Jurkat, Clone E6-1 (cell line): ENCODE measurements around the gene R3HDM4.
"Not testable (repeated sequence)": the region's sequence is repeated elsewhere in the genome, so short reads cannot be mapped to it uniquely, and the experiment has no call there.

Experiments used
- DNase-seq: peaks from one replicate; pipeline ENCODE4 v3.0.0-alpha.2; 2011; ENCODE audit warnings: low read depth, low spot score
- H3K4me3 ChIP-seq: 2 replicates; pipeline ENCODE4 v1.5.1; 2011; ENCODE audit warnings: mild to moderate bottlenecking, low read length, control low read depth, moderate library complexity

The R3HDM4 gene

DNA sequence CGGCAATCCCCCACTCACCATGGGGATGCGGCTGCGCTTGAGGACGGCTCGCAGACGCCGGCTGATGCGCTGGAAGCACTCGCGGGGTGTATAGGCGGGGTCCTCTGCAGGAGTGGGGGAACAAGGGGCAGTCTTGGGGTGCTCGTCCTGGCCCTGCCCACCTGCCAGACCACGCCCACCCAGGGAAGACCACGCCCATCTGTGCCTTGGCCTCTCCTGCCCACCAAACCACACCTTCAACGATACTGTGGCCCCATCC lies 13.0 kb downstream of the R3HDM4 start:
- H3K4me3 ChIP-seq = no peak overlapping the region
- no peak for DNase-seq

DNA sequence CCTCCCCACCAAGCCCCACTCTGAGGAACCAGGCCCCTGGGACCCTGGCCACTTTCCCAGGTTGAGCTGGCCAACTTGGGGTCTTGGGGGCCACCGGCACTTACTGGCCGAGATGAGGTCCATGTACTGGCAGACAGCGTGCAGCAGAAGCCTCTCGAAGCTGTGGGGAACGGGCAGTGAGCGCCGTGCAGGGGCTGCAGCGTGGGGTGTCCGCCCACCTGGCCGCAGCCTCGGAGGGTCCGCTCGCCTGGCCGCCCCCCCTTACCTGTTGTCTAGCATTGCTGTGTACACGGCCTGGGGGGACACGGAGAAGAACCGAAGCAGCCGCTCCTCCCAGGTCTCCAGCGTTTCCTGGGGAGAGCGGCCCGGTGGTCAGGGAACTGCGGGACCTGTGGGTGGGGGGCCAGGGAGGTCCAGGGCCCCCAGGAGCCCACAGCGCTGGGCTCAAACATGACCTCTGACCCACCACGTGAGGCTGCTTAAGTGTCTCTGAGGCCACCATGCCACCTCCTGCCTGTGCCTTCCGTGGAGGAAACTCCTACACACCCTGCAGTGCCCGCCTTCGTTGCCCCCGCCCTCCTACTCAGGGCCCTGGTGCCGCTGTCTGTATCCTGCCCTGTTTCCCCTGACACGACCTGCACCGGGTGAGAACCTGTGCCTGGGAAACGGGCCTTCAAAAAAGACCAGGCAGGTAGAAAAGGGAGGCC lies 13.5 kb downstream of the R3HDM4 start:
- H3K4me3 ChIP-seq = no peak overlapping the region
- no peak for DNase-seq

DNA sequence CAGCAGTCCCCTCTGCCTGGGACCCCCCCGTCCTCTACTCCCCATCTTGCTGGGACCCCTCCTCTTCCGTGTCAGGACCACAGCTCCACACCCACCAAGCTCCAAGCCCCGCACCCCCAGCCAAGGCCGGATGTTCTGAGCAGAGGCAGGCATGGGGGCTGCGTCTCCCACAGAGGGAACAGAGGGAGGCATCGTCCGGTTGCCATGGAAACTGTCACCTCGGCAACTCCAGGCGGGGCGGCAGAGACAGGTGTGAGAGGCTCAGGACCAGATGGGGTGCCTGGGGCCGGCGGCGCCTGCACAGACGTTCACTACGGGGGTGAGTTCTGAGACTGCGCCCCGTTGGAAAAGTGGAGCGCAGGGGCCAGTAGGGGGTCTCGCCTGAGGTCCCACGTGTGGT lies 14.4 kb downstream of the R3HDM4 start:
- H3K4me3 ChIP-seq = no peak overlapping the region
- peak; percentile 84 for DNase-seq

DNA sequence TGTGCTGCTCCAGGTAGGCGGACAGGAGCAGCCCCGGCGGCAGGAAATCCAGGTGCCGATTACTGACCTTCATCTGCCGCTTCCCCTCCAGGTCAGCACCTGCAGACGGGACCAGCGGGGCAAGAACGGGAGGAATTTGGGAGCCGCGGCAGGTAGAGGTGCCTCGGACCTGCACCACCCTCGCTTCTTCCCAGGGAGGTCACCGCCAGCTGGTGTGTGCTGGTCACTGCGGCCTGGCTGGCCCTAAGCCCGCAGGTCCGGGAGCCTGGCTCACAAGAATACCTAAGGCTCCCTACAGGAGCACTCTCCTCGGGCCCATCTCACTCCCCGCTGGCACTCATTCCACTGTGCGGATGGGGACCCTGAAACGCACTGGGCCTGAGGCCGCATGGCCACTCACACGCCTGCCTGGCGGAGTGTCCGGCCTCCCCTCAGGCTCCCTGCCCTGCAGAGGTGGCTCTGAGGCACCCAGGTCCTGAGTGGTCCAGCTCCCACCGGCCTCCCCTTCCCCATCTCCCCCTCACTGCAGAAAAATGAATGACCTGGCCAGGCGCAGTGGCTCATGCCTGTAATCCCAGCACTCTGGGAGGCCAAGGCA lies 15.5 kb downstream of the R3HDM4 start:
- DNase-seq = no peak

DNA sequence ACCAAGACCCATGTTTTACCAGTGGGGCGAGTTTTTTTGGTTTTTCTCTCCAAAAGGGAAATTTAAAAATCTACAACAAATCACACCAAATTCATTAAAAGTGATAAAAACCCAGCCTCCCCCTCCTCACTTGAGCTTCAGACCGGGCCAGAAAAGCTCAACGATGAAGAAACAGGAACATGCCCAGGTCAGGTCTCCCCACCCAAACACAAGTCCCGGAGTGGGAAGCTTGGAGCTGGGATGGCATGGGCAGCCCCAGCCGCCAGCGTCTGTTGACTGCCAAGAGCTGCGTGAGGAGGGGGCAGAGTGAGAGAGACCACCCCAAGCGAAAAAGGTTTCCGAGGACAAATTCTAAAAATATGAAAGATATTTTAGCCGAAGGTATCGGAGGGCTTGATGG lies 16.0 kb downstream of the R3HDM4 start:
- H3K4me3 ChIP-seq = no peak overlapping the region
- DNase-seq = no peak

More for the DNA sequence above, 15.5 kb downstream of the R3HDM4 start:
- H3K4me3 ChIP-seq = no peak overlapping the region

DNA sequence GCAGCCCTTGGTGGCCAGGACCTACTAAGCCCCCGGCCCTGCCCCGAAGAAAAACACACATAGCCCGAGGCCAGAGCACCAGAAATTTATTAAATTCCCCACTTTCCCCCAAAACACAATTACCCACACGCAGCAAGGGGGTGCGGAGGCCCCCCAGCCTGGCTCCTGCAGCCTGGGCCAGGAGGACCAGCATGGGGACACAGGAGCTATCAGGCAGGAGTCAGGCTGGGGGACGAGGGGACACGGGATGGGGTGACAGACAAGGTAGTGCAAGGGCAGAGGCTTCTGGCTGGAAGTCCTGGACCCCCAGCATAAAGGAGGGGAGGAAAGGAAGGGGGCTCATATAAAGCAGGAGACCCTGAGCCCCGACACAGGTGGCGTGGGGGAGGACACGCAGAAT lies 16.6 kb downstream of the R3HDM4 start:
- no peak for DNase-seq
- no peak overlapping the region for H3K4me3 ChIP-seq

DNA sequence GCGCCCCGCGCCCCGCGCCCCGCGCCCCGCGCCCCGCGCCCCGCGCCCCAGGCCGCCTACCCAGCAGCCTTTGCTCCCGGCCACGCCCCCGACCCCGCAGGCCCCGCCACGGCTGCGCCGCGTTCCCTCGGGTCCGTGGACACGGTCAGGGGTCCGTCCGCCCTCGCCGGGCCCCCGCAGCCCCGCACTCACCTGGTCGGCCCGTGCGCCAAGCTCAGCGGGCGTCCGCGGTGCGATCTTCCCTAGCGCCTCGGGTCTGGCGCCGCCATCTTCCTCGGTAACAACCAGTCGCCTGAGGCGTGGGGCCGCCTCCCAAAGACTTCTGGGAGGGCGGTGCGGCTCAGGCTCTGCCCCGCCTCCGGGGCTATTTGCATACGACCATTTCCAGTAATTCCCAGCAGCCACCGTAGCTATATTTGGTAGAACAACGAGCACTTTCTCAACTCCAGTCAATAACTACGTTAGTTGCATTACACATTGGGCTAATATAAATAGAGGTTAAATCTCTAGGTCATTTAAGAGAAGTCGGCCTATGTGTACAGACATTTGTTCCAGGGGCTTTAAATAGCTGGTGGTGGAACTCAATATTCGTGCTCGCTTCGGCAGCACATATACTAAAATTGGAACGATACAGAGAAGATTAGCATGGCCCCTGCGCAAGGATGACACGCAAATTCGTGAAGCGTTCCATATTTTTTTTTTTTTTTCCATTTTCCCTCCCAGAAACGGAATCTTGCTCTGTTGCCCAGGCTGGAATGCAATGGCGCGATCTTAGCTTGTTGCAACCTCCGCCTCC lies 19.9 kb downstream of the R3HDM4 start, which contains the start of the genes MED16 and RNU6-9:
TSS of gene MED16 (minus strand) at position 294 of the 796 bp plus-strand sequence. CDS start 2,056 bp downstream, outside the sequence.
TSS of gene RNU6-9 (plus strand) at position 591 of the 796 bp plus-strand sequence.
- peak; percentile 90 for DNase-seq
- H3K4me3 ChIP-seq = peak within 1 kb of the TSS; percentile 71

DNA sequence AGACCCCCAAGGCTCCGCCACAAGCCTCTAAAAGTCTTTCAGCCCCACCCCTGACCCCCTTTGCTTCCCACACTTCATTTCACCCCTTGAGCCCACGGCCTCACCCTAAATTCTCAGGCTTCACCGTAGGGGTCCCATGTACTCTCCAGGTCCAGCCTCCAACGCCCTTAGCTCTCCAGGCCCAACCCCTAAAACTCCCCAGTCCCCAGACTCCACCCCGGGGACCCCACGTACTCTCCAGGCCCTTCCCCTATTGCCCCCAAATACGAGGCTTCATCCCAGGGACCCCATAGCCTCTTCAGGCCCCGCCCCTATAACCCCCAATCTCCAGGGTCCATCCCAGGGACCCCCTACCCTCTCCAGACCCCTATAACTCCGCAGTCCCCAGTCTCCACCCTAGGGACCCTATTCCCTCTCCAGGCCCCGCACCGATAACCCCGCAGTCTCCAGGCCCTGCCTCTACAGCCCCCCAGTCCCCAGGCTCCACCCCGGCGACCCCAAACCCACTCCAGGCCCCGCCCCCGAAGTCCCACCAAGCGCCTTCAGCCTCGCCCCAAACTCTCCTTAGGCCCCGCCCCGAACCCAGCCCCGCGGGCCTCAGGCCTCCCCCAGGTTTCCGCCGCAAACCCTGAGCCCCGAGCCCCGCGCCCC lies 20.7 kb downstream of the R3HDM4 start:
- no peak for DNase-seq
- H3K4me3 ChIP-seq = peak overlapping the region; percentile 71

DNA sequence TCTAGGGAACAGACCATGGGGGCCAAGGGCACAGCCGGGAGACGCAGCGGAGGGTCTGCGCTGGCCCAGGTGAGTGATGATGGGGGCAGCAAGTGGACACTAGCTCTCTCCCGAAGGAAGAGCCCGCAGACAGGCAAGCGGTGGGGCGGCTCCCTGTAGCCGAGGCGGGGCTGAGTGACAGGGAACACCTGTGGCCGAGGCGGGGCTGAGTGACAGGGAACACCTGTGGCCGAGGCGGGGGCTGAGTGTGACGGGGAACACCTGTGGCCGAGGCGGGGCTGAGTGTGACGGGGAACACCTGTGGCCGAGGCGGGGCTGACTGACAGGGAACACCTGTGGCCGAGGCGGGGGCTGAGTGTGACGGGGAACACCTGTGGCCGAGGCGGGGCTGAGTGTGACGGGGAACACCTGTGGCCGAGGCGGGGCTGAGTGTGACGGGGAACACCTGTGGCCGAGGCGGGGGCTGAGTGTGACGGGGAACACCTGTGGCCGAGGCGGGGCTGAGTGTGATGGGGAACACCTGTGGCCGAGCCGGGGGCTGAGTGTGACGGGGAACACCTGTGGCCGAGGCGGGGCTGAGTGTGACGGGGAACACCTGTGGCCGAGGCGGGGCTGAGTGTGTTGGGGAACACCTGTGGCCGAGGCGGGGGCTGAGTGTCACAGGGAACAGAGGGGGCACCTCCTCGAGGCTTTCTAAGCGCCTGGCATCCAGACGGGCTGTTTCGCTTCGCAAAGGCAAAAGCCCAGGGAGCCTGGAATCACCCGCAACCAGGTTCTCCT lies 21.4 kb downstream of the R3HDM4 start:
- not testable (repeated sequence) for DNase-seq
- H3K4me3 ChIP-seq = peak overlapping the region; percentile 71

DNA sequence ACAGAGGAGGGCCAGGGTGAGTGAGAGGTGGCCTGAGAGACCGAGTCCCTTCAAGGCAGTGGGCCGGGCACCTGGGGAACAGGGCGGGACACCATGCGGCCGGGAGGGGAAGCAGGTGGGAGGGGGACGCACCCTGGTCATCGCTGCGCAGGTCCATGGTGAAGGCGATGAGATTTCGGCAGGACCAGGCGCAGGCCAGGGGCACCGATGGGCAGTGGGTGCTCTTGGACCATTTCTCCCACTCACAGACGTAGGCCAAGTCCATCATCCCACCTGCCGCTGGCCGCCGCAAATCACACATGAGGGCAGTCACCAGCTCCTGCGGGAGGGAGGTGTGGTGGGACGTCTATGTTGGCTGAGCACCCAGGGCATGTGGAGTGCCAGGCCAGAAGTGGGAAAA lies 22.2 kb downstream of the R3HDM4 start:
- H3K4me3 ChIP-seq = no peak overlapping the region
- DNase-seq = no peak

DNA sequence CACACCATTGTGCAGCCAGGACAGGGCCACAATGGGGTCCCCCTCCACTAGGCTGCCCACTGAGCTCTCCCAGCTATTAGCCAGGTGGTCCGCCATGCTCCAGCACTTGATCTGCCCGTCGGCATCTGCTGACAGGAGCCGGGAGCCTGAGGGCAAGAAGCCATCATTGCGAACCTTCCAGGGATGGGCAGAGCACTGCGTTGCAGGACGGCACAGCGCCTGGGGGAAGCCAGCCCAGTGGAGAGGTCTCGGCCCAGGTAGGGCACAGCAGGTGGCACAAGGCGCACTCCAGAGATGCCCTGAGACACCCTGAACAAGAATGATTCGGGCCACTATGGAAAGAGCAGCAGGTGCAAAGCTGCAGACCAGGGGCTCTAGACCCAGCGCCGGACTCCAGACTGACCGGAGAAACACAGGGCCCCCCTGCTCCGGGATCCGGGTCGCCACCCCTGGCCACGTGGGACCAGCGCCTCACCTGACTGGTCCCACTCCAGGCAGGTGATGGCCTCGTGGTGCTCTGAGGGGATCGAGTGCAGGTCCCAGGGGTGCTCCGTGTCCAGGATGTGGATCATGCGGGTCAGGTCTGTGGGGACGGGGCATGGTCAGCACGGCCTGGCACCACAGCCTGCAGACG lies 23.2 kb downstream of the R3HDM4 start:
- no peak overlapping the region for H3K4me3 ChIP-seq
- no peak for DNase-seq

DNA sequence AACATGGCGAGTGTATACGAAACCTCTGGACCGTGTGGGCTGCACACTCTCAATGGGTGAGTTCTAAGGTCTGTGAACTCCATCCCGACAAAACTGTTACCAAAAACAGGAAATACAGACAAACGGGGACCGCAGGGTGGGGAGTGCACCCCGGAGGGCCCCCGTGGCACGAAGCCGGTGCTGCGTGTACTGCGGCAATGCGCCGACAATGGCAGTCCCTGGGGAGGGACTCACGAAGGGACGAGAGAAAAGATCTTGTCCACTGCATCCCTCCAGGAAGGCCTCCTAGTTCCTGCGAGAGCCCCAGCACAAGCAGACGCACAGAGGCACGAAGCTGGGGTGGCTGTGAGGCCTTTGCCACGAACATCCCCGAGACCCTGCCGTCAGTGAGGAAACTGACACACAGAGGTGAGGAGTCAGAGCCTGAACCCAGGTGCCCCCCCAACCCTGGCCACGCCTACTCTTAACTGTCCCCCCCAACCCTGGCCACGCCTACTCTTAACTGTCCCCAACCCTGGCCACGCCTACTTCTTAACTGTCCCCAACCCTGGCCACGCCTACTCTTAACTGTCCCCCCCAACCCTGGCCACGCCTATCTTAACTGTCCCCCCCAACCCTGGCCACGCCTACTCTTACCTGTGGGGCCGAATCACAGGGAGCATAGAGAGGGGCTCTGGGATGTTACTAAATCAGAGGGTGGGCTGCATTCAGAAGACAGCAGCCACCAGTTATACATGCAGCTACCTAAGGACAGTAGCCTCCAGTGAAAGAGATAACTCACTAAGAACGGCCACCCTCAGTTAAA lies 24.2 kb downstream of the R3HDM4 start:
- H3K4me3 ChIP-seq = no peak overlapping the region
- no peak for DNase-seq

DNA sequence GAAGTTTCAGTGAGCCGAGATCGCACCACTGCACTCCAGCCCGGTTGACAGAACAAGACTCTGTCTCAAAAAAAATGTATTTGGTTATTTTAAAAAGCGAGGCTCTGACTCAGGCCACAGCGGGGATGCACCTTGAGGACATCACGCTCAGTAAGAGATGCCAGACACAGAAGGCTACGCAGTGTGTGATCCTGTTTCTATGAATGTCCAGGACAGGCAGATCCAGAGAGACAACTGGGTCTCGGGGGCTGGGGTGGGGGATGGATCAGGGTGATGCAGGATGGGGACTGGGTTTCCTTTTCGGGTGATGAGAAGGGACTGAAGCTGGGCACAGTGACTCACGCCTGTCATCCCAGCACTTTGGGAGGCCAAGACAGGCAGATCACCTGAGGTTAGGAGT lies 25.4 kb downstream of the R3HDM4 start:
- H3K4me3 ChIP-seq = no peak overlapping the region
- no peak for DNase-seq

DNA sequence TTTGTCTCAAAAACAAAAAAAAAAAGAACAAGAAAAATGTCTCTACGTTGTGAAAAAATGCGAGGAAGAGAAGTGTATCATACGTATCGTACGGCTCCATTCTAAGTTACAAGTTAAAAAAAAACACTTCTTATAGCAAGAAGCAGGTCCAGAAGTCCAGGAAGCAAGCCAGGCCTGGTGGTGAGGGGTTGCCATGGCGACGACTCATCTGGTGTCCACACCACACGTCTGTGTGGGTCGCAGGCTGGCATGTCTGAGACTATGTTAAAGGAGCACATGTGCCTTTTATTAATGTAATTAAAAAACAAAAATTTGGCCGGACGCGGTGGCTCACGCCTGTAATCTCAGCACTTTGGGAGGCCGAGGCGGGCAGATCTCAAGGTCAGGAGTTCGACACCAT lies 25.9 kb downstream of the R3HDM4 start:
- no peak overlapping the region for H3K4me3 ChIP-seq
- no peak for DNase-seq

DNA sequence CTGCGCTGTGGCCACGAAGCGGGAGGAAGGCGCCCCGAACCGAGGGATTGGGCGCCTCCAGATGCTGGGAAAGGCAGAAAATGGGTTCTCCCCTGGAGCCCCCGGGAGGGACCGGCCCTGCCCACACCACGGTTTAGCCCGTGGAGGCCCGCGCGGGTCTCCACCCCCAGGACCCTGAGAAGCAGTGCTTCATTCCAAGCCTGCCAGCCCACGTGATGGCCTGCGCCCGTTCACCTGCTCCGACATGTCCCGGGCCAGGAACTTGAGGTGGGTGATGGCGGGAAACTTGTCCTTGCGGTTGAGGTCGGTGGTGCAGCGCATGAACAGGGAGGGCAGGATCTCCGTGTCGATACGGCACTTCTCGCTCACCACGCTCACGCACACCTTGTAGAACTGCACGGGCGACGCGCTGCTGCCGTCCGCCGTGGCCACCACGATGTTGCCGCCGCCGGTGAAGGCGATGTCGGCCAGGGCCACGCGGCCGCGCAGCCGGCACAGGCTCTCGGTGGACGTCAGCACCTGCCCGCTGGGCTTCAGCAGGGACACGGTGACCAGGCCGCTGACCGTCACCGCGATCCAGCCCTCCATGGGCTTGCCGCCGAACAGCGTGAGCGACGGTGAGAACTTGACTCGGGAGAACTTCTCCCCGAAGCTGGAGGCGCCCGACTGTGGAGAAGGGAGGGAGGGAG lies 27.3 kb downstream of the R3HDM4 start:
- DNase-seq = no peak
- H3K4me3 ChIP-seq = no peak overlapping the region

DNA sequence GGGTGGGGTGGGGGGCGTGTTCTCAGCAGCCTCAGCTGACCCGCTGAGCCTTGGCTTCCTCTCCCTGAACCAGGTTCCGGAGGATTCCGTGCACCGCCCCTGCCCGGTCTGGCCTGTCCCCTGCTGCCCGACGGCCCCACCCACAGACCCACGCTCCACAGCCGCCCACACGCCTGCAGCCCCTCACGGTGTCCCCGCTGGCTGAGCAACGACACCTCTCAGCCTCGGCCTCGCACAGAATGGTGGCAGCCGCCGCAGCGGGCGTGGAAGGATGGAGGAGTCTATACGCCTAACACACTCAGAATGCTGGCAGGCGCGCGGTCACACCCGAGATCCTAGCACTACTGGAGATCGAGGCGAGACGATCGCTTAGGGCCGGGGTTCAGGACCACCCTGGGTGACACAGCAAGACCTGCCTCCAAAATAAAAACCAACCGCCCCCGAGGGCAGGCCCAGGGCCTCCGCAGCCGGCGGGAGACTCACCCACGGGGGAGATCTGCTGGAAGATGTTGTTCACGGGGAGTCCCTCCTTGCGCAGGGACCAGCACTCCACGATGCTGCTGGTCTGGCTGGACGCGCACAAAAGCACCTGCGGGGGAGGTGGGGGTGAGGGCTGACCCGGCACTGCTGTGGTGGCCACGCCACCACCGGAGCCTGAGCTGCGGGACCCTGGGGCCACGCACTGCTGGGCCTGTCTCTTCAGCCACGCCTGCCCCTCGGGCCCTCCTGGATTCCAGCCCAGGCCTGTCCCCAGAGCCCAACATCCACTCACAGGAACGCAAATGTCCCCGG lies 28.4 kb downstream of the R3HDM4 start:
- no peak for DNase-seq
- H3K4me3 ChIP-seq = no peak overlapping the region
